Measurements from ENCODE around the gene PPARG. TPM values are rescaled to one million over a fixed set of nuclear protein-coding genes. Genes with fewer than 3 reads are reported as not detected.

Gene PPARG
- total RNA-seq, 1 experiment from 2014 or later: 2.6 TPM

- DNase-seq (ENCODE audit: low read depth): no peak
These were observed 20.8 kb downstream of the PPARG start for GRCh38 chr3:12309716-12310115.

GRCh38 chr3:12312010-12312409 is 23.1 kb downstream of the PPARG start:
- DNase-seq (ENCODE audit: low read depth): no peak

DNA sequence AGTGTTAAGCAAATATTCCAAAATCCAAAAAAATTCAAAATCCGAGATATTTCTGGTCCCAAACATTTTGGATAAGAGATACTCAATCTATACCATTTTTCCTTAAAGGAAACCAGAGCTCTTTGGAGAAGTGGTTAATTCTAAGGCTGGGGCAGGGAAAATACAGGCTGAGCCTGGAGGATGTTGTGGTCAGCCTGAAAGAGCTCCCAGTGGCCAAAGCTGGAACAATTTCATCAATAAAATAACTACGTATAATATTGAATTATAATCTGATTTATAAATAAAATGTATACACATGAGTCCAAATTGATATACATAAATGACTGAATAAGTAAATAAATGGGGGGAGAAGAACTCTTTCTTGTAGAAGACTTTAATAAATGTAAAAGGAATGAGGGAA is 24.6 kb downstream of the PPARG start:
- no peak for DNase-seq (ENCODE audit: low read depth)

GRCh38 chr3:12316253-12316652 is 27.4 kb downstream of the PPARG start:
- DNase-seq (ENCODE audit: low read depth): no peak

DNA sequence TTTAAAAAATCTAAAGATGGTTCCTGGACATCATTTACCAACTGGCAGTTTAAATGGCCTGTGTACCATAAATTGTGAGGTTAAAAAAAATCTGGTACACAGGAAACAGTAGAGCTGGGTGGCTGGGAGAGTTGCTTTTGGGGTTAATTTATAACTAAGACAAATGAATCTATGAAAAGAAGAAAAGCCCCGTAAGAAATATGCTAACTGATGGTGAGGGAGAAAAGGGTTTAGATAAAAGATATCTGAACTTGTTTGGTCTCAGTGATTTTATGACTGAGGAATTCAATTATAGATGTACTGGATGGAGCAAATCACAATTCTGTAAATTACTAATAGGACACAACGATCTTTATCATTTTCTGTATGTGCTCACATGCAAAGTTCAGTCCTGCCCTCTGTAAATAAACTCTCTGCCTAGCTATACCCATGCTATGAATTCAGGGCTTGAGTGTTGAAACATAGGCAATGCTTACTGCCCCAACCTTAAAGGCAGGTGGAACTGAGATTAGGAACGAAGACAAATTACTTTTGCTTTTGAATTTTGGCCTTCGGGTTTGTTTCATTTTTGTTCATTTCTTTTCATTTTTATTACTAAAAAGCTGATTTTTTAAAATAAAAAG is 28.0 kb downstream of the PPARG start:
- no peak for DNase-seq (ENCODE audit: low read depth)

GRCh38 chr3:12317914-12318313 is 29.0 kb downstream of the PPARG start:
- no peak for DNase-seq (ENCODE audit: low read depth)

DNA sequence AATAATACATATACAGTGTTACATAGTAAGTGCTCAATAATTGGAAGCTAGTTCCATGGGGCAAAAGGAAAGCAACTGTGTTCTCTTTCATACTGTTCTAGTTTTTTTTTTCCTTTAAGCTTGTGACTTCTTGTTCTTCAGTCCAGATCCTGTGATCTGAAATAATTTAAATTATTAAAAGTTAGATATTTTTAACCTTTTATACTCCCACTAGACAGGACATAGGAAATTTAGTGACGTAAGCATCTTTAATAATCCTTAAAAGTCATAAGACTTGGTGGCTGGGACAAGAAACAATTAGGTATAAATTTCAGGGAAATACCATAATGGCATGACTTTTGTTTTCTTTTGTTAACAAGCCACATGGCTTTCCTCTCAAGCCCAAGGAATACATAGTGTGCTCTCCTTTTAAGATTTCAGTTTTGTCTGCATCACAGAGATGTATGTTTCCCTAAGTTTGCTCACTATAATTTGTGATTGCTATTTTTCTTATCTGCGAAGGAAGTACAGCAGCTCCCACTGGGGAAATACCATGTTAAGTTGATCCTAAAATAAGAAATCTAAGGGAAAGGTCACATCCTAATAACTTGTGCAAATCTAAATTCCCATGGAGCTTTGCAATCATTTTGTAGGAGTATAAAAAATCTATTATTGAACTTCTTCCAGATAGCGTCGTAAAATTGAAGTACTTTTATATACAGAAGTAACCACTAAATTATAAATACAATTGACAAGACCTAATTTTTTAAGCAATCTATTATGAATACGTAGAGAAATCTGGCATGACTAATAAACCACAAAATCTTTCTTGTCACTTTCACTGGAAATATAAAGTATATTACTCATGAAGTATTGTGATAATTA is 30.1 kb downstream of the PPARG start:
- DNase-seq (ENCODE audit: low read depth): no peak

GRCh38 chr3:12321015-12321414 is 32.1 kb downstream of the PPARG start:
- DNase-seq (ENCODE audit: low read depth): no peak

- DNase-seq (ENCODE audit: low read depth): no peak
These were observed 34.4 kb downstream of the PPARG start for GRCh38 chr3:12323237-12323636.

DNA sequence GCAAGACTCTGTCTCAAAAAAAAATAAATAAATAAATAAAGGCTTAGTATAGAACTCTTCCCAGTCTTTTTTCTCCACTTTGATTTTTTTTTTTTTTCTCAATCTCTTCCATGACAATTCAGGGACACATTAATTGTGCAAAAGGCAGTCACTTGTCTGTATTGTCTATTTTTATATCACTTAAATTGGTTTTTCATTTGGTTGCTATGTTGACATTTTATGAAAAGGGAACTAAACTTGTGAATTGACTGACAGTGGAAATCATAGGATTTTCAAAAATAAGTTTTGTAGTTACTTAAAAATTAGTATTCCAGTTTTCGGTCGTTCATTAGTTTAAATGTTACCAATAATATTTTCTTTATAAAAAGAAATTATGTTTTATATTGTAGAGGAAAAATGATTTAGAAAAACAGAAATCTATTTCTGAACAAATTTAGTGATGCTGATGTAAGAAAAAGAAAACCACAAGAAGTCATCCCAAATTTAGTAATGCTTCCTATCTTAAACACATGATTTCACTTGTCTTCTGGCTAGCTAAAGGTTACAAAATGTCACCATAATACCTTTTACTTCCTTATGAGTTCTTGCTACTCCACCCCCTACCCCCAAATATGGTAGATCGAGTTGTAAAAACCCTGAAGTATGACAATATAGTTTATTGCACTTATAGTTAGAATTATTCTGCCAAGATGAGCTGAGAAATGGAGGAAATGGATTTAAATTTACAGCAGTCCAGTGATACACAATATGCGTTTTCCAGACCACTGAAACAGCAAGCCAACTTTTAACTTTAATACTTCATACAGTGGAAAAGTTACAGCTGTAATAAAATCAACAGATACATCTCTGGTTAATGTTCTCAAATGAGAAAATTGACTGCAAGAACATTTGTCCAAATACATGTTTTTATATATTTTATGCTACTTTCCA is 37.0 kb downstream of the PPARG start:
- DNase-seq (ENCODE audit: low read depth): no peak

GRCh38 chr3:12327021-12327420 is 38.2 kb downstream of the PPARG start:
- DNase-seq (ENCODE audit: low read depth): no peak

DNA sequence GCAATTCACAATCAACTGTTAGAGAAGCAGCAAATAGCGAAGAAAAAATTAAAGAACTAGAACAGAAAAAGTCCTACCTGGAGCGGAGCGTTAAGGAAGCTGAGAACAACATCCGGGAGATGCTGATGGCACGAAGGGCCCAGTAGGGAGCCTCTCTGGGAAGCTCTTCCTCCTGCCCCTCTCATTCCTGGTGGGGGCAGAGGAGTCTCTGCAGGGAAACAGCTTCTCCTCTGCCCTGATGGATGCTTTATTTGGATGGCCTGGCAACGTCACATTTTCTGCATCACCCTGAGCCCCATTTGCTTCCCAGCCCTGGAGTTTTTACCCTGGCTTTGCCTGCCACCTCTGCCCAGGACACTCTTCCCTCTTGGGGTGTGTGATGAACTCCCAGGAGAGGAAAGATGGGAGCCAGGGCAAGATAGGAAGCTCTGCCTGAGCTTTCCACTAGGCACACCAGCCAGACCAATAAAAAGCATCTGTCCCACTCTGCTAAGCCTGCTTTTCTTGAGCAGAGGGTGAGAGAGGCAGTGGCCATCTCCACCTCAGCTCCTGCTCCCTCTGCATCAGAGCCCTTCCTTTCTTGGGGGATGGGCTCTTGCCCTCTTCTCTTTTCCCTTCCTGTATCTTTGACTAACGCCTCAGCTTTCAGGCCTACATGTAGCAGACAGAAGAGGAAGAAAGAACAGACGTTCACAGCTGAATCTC is 39.4 kb downstream of the PPARG start:
- no peak for DNase-seq (ENCODE audit: low read depth)

DNA sequence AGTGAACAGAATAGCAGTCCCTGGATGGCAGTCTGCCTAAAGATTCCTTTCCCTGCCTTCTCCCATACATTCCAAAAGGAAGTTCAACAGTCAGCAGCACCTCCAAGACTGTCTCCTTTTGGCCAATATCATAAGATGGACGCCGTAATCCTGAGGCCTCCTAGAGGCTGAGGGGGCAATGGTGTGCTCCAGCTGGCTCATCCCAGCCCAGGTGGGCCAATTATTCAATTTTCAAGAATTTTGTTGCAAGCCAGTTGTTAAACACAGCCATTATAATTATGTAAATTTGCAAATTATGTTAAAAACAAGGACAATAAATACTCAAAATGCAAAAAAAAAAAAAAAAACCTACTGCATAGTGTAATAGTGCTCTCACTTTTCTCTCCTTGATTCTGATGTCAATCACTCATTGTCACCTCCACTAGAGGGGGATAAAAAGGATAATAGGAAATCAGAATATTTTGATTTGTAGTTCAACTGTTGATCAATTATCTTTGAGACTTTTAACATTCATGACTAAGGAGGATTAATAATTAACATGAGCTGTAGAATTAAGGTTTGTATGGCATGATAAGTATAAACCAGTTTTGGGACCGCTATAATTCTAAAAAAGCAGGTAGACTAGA is 40.1 kb downstream of the PPARG start:
- DNase-seq (ENCODE audit: low read depth): no peak

GRCh38 chr3:12334786-12335185 is 45.9 kb downstream of the PPARG start:
- DNase-seq (ENCODE audit: low read depth): no peak

- DNase-seq (ENCODE audit: low read depth): no peak
These were observed 46.6 kb downstream of the PPARG start for GRCh38 chr3:12335421-12335820.

GRCh38 chr3:12336099-12336498 is 47.2 kb downstream of the PPARG start:
- DNase-seq (ENCODE audit: low read depth): peak; percentile 13

DNA sequence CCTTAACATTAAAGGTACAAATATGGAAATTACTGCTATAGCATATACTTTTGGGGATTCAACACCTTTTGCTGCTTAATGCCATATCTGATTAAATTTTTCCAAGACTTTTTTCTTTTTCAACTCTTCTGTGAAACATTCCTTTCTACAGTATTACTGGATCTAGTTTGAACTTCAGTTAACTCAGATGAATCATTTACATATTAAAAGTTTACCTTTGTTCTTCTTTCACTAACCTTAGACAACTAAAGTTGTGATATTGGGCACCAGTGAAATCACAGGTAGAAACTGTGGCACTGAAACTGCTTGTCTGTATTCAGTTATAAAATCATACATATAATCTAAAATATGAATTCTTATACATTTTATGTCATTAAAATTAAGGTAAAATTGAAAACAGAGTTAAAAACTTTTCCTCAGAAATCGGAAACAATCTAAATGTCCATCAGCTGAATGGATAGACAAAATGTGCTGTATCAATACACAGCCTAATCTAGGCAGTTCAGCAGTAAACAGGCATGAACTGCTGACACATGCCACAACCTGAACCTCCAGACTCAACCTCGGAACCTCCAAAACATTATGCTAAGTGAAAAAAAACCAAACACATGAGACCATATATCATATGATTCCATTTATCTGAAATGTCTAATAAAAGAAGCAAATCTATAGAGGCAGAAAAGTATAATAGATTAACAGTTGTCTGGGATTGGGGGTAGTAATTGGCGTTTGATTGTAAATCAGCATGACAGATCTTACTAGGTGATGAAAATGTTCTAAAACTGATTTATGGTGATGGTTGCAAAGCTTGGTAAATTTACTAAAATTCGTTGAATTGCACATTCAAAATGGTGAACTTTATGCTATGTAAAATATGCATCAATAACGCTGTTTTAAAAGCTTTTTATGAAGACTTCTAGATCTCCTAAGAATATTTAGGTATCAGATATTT is 50.0 kb downstream of the PPARG start:
- no peak for DNase-seq (ENCODE audit: low read depth)

- DNase-seq (ENCODE audit: low read depth): no peak
These were observed 51.0 kb downstream of the PPARG start for GRCh38 chr3:12339701-12340480.

DNA sequence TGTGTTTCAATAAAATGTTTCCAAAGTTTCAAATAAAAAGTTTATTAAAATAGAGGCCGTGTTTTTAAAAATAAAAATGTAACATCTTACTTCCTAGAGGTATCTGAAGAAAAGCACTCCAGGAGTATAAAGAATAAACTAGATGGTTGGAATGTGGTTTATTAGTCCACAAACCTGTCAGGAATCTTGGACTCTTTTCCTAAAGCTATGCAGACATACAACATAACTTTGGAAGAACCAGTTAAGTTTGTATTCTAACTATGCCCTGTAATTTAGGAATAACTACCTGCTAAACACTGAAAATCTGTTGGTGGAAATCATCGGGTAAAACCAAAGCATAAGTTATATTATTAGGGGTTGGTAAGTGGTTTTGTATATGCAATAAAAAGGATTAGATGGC is 51.6 kb downstream of the PPARG start:
- DNase-seq (ENCODE audit: low read depth): no peak
